Endothelial cell of hepatic sinusoid (primary cell): ENCODE measurements around the gene GAS7.
"Not testable (repeated sequence)": the region's sequence is repeated elsewhere in the genome, so short reads cannot be mapped to it uniquely, and the experiment has no call there.

ENCODE experiments used
- in situ Hi-C: cut with HindIII; loops from 2 replicates; pipeline ENCODE4 v1.10.0; 2017; ENCODE audit warnings: low sequenced_read_pairs

The GAS7 gene

GRCh38 chr17:10032118-10032852, 166.1 kb downstream of the GAS7 start:
- in situ Hi-C loops = no loop called here

GRCh38 chr17:10031606-10032005, 166.8 kb downstream of the GAS7 start:
- in situ Hi-C loops = no loop called here

GRCh38 chr17:10031127-10031526, 167.3 kb downstream of the GAS7 start:
- in situ Hi-C loops = no loop called here

- in situ Hi-C loops = no loop called here
Observed at GRCh38 chr17:10029129-10029528, 169.3 kb downstream of the GAS7 start.

- in situ Hi-C loops = no loop called here
Observed at GRCh38 chr17:10025976-10026901, 172.2 kb downstream of the GAS7 start.

GRCh38 chr17:10025224-10025623, 173.2 kb downstream of the GAS7 start:
- in situ Hi-C loops = no loop called here

- in situ Hi-C loops = no loop called here
Observed at GRCh38 chr17:10022416-10022815, 176.0 kb downstream of the GAS7 start.

GRCh38 chr17:10021272-10021984, 177.0 kb downstream of the GAS7 start:
- in situ Hi-C loops = no loop called here

- in situ Hi-C loops = loop anchor here (5.0 kb wide), 1 partner anchor 32 kb away; no protein-coding TSS in a partner anchor
Observed at GRCh38 chr17:10019941-10020451, 178.4 kb downstream of the GAS7 start.

- in situ Hi-C loops = loop anchor here (5.0 kb wide), 1 partner anchor 34 kb away; no protein-coding TSS in a partner anchor
Observed at GRCh38 chr17:10018461-10018891, 179.9 kb downstream of the GAS7 start.

- in situ Hi-C loops = loop anchor here (5.0 kb wide), 1 partner anchor 35 kb away; no protein-coding TSS in a partner anchor
Observed at GRCh38 chr17:10016958-10017570, 181.3 kb downstream of the GAS7 start.

GRCh38 chr17:10013365-10014112, 184.9 kb downstream of the GAS7 start:
- in situ Hi-C loops = no loop called here

GRCh38 chr17:10010752-10011151, 187.7 kb downstream of the GAS7 start:
- in situ Hi-C loops = no loop called here

- in situ Hi-C loops = no loop called here
Observed at GRCh38 chr17:10003705-10004104, 194.7 kb downstream of the GAS7 start.

GRCh38 chr17:10002567-10003360, 195.6 kb downstream of the GAS7 start:
- in situ Hi-C loops = not testable (repeated sequence)

GRCh38 chr17:10001306-10001873, 197.0 kb downstream of the GAS7 start:
- in situ Hi-C loops = no loop called here

GRCh38 chr17:9999919-10000695, 198.3 kb downstream of the GAS7 start:
- in situ Hi-C loops = no loop called here

- in situ Hi-C loops = no loop called here
Observed at GRCh38 chr17:9998060-9998459, 200.3 kb downstream of the GAS7 start.
